Body of pancreas (tissue), 4 donors: ENCODE data around the gene TGFBR3.

Experiments used
- CTCF ChIP-seq, 7 experiments: fragments of 450-650 bp in 4 of 7; fragments of 200-600 bp in 3 of 7; sonication (generic) in 3 of 7; IDR thresholded peaks; one replicate each; pipeline ENCODE4 v1.5.1; 2016 to 2019; ENCODE audit warnings: antibody characterized with exemption in 7 of 7
- POLR2A ChIP-seq, 3 donors: fragments of 450-650 bp; IDR thresholded peaks; one replicate each; pipeline ENCODE4 v1.6.1; 2016; ENCODE audit warnings: antibody characterized with exemption in 3 of 3, mild to moderate bottlenecking in 2 of 3

GRCh38 chr1:91759076-91759475 is 126.9 kb downstream of the TGFBR3 start:
- TF ChIP-seq POLR2A (IDR thresholded peaks at IDR 0.05) (no peak), CTCF (IDR thresholded peaks at IDR 0.05) (no peak)
